Measurements from ENCODE around the gene FOXO6.
A peak's percentile ranks its signal among the peaks of the same experiment; 100 is the strongest.

- TF ChIP-seq CTCF (IDR thresholded peaks at IDR 0.05): peak; percentile 21 to 43 (median 34)
- no peak for TF ChIP-seq POLR2A (IDR thresholded peaks at IDR 0.05)
Observed at GRCh38 chr1:41313661-41314131, 47.5 kb upstream of the FOXO6 start.

Data from right lobe of liver (tissue), 4 donors.